Fibroblast of skin of abdomen (primary cell): ENCODE results near the gene AKAP11. TPM values are rescaled to one million over a fixed set of nuclear protein-coding genes. Genes with fewer than 3 reads are reported as not detected.
"Not testable (repeated sequence)": the region's sequence is repeated elsewhere in the genome, so short reads cannot be mapped to it uniquely, and the experiment has no call there.

Experiments
- DNase-seq: peaks from one replicate; pipeline ENCODE4 v3.0.0-alpha.2; 2013
- polyA plus RNA-seq, 2 experiments: library from polyadenylated mRNA; unstranded; fragments of 120-200 nt; gene quantifications; one replicate each; pipeline ENCODE4 v1.2.1, GENCODE V29; 2013; ENCODE audit not compliant: insufficient read length in 2 of 2

The AKAP11 gene
- 20.9 TPM for polyA plus RNA-seq (2013, experiment 1 of 2; ENCODE audit: insufficient read length)
- polyA plus RNA-seq (2013, experiment 2 of 2; ENCODE audit: insufficient read length), result 19.4 TPM

DNA sequence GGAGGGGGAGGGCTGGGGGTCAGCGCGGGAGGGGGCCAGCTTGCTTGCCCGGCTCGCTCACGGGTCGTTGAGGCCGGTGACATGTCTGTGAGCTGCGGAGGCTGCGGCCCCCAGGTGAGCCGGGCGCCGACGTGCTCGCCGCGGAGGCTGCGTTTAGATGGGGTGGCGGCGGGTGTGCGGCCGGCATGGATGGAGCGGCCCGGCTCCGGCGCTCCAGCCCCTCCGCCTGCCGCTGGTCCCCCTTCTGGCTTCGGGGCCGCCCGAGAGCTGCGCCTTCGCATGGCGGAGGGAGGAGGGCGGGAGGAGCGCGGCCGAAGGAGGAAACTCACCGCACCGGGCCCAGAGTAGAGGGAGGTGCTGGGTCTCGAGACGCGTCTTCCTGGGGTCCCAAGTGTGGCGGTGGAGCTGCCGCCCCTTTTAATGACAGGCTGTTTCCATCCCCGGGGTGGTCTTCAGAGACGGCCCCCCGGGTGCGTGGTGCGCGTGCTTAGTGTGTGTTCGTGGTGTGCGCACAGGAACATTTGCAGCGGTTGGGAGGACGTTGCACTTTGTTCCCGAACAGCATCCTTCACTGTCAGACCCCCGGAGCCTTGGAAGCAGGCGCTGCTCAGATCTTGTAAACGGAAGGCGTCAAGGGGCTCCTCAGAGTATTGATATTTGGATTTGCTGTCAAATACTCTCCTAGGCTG, at the start of gene AKAP11:
Gene AKAP11 (plus strand): TSS at position 38 of the 689 bp plus-strand sequence. CDS start 14,197 bp downstream, outside the sequence.
- DNase-seq, result peak; percentile 62

DNA sequence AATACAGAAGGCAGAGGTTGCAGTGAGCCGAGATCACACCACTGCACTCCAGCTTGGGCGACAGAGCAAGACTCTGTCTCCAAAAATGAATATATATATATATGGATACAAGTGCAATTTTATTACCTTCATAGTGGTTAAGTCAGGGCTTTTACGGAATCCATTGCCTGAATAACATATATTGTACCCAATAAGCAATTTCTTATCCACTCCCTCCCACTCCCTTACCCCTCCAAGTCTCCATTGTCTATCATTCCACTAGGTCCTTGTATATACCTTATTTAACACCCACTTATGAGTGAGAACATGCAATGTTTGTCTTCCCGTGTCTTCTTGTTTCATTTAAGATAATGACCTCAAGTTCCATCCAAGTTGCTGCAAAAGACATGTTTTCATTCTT, 48.3 kb upstream of the AKAP11 start:
- no peak for DNase-seq

GRCh38 chr13:42225051-42225450, 46.9 kb upstream of the AKAP11 start:
- no peak for DNase-seq

DNA sequence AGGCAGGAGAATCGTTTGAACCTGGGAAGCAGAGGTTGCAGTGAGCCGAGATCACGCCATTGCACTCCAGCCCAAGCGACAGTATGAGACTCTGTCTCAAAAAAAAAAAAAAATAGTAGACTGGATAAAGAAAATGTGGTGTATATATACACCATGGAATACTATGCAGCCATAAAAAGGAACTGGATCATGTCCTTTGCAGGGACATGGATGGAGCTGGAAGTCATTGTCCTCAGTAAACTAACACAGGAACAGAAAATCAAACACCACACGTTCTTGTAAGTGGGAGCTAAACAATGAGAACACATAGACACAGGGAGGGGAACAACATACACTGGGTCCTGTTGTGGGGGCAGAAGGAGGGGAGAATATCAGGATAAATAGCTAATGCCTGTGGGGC, 45.2 kb upstream of the AKAP11 start:
- not testable (repeated sequence) for DNase-seq

DNA sequence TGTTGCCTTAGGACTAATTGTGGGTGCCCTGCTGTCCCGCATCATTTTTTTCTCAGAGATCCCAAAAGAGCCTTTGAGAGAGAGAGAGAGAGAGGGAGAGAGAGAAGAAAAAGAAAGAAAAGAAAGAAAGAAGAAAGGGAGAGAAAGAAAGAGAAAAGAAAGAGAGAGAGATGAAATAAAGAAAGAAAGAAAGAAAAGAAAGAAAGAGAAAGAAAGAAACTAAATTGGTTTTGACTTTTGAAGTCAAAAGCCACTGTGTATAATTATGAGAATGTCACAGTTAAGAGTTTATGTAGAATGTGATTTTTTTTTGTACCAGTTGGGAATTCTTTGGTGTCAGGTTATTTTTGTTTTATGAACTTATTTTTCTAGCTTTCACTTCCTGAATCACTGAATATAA, 43.4 kb upstream of the AKAP11 start:
- no peak for DNase-seq

DNA sequence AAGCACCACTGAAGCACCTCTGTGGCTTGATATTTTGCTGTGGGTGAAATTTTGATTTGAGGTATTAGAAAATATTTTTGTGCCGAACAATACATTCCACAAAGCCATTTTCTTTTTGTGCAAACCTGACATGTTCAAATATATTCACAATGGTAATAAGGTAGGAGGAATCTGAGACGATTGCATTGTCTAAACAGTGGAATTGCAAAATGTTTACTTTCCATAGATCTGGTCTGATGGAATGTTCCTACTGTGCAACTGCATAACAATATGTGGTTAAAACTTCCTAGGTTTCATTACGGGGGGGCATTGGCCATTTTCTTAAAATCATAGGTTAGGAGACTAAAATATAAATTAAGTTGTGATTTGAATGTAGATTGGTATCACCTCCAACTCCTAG, 42.7 kb upstream of the AKAP11 start:
- DNase-seq, result no peak

DNA sequence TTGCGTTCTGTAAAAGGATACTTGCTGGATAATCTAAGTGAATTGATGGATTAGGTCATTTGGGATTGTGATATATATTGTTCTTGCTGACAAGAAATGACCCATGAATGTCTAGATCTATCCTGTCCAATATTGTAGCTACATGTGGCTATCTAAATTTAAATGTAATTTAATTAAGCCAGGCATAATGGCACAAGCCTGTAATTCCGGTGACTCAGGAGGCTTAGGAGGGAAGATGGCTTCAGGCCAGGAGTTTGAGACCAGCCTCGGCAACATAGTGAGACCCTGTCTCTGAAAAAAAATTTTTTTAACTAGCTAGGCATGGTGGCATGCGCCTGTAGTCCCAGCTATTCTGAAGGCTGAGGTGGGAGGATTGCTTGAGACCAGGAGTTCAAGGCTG, 39.3 kb upstream of the AKAP11 start:
- DNase-seq, result no peak

GRCh38 chr13:42233726-42234125, 38.2 kb upstream of the AKAP11 start:
- DNase-seq, result no peak

DNA sequence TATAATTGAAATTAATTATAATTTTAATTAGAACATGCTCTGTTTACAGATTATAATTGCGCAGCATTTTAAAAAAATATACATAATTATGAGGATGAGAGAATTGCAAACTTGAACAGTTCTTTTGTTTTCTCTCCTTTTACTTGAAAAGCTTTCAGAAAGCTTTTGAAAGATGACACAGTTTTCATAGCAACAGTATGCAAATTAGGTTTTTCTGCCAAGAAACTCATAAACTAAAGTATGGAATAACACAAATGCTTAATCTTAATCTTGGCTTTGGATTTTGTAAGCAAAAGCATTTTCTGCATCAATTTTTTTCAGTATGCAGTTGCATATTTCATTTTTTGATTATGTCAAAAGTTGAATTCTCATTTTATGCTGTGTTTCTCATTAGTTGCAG, 32.8 kb upstream of the AKAP11 start:
- no peak for DNase-seq

DNA sequence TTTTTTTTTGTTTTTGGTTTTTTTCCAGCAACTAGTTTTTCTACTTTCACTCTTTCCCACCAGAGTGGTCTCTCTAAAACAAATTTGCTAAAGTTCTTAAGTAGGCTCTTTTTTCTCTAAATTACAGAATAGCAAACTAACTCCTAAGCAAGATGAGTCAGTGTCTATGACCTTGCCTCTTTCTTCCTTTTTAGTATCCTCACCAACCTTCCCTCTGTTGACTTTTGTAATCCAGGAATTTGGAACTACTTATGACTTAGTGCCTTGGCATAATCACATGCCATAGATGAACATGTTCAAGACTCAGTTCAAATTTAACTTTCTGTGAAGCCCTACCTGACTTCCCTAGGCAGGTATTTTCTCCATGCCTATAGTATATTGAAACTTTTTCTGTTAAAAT, 32.3 kb upstream of the AKAP11 start:
- DNase-seq, result peak; percentile 16

DNA sequence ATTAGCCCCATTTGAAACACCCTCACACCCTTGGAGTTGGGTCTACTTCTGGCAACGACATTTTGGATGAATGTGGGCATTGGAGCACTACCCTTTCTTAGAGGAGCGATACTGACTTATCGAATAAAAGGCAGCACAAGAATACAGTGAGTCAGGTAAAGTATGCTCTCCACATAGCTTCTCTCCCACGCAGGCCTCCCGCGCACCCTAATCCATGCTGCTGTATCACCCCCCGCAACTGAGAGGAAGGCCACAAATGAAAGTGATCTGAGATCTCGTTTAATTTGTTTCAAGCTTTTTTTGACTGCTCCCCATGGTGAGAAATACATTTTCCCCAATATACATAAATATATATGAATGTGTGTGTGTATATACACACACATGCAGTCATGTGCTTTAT, 25.4 kb upstream of the AKAP11 start:
- no peak for DNase-seq

- DNase-seq, result no peak
Measured at GRCh38 chr13:42247883-42248282, 24.1 kb upstream of the AKAP11 start.

DNA sequence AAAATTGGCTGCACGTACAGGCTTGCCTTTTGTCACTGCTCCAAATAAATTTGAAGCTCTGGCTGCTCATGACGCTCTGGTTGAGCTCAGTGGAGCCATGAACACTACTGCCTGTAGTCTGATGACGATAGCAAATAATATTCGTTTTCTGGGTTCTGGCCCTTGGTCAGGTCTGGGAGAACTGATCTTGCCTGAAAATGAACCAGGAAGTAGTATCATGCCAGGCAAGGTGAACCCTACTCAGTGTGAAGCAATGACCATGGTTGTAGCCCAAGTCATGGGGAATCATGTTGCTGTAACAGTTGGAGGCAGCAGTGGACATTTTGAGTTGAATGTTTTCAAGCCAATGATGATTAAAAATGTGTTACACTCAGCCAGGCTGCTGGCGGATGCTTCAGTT, 16.1 kb upstream of the AKAP11 start:
- no peak for DNase-seq

DNA sequence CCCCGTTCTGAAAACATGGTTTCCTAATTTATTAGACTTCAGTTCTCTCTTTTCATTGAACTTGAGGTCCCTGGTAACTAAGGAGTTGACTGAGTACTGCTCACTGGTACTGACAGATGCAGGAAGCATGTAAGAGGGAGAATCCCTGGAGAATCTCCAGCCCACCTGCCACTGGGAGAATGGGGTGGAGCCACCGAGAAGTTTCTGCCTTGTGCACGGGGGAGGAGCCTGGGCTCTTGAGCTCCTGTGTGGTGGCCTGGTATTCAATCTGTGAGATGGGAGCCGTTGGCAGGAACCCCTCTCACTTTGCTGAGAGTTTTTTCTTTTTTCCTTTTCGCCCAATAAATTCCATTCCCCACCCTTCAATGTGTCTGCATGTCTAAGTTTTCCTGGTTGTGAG, 13.2 kb upstream of the AKAP11 start:
- DNase-seq, result no peak

- DNase-seq, result no peak
Measured at GRCh38 chr13:42259515-42259914, 12.4 kb upstream of the AKAP11 start.

DNA sequence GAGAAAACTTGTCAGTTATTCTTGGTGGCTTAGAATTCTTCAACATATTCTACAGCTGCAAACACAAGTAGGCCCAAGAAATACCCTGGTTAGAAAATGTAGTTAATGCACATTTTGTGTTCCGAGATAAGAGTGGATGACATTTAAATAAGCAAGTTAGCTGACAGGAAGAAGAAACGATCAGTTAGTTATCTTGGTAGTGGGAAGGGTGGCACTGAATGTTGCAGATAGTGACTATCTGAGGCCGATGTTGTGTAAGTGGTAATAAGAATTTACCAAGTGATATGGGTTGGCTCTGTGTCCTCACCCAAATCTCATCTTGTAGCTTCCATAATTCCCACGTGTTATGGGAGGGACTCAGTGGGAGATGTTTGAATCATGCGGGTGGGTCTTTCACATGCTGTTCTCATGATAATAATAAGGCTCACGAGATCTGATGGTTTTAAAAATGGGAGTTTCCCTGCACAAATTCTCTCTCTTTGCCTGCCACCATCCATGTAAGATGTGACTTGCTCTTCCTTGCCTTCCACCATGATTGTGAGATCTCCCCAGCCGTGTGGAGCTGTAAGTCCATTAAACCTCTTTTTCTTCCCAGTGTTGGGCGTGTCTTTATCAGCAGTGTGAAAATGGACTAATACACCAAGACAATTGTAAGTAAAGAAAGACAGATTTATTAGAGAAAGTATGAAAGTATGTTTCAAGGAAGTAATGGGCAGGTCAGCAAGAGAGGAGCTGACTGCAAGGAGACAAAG, 10.9 kb upstream of the AKAP11 start:
- DNase-seq, result no peak

DNA sequence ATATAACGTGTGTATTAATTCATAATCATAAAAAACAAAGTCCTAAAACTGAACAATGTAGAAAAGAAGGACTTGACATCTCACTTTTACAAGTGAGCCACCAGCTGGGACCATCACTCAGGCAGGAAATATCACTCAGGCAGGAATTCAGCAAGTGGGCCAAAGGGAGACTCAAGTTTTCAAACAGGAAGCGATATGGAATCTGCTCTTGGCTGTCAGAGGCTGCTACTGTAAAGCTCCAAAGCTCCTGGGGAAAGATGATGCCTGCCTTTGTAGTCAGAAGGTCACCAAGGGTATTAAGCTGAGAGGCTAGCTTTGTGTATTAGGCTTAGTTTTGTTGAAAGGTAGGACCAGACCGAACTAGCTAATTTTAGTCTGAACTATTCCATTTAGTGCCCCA, 5.5 kb upstream of the AKAP11 start:
- DNase-seq, result peak; percentile 62

DNA sequence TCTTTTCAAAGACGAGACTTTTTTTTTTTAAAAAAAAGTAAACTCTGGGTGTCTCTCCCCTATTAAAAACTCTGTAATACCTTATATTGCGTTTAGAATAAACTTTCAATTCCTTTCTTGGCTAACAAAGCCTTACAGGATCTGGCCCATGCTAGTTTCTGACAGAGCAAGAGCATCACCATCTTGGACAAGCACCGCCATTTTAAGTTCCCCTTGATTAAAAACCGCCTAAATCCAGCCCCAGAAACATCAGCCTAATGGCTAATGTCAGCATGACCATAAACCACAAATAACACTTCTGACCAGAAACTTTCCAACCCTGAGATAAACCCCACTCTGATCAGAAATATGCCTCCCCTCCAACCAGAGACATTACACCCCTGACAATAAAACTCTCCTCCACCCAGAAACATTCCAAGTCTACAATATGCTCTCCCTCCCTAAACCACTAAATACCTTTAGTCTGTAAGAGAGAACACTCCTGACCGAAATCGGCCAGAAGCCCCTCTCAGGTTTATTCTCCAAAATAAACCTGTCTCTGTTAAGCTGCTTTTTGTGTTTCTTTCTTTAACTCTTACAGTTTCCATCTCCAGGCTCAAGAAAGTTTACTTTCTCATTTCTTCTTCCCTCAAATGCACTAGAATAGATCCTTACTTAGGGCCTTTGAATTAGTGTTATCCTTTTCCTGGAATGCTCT, 1.6 kb upstream of the AKAP11 start:
- DNase-seq, result no peak

DNA sequence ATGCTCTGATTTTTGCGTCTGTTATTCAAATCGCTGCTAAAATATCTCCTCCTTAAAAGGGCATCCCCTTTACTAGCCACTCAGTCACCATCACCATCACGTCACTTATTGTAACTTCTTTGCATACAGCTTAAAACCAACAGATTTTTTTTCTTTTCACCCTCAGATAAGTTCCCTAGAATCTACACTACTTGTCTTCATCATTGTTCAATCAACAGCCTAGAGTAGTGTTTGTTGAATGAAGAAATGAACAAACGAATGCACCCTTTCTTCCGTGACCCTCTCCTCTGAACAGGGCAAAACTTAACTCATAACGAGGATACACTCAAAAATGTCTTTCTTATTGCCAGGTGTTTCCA, 1.1 kb upstream of the AKAP11 start:
- DNase-seq, result no peak

GRCh38 chr13:42271337-42272114, 426 bp upstream of the AKAP11 start:
- peak; percentile 99 for DNase-seq

DNA sequence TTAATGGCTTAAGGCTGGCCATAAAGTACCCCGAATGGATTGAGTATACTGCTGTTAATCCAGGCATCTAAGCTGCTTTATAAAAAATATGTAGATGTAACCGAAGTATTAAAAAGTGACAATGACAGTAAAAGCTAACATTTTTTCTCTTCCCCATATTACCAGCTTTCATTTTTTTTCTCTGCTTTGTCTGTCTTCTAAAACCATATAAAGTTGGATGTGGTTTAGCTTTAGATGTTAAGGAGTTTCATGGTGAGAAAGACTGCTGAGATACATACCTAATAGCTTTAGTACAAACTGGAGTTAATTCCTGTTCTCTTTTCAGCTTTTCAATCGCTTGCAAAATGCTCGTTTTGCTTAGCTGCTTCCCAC, 838 bp downstream of the AKAP11 start:
- DNase-seq, result no peak

- no peak for DNase-seq
Measured at GRCh38 chr13:42274386-42275097, 2.6 kb downstream of the AKAP11 start.
